Activated T-helper 17 cell treated with anti-CD3 and anti-CD28 coated beads, Interleukin-2, amount 50 U/mL, for 72 hours (primary cell): Measurements from ENCODE around the gene TANGO2. TPM values are rescaled to one million over a fixed set of nuclear protein-coding genes. Genes with fewer than 3 reads are reported as not detected.

ENCODE experiments used
- ATAC-seq: fragments of 150-1000 bp; cut with Tn5 transposase; replicated peaks from 2 replicates; pipeline ENCODE4 v1.10.0; 2021; ENCODE audit warnings: mild to moderate bottlenecking, moderate library complexity
- H3K27ac Mint-ChIP-seq: one replicate; pipeline ENCODE4 v1.8.0; 2022; ENCODE audit warnings: mixed read lengths
- H3K27me3 Mint-ChIP-seq: one replicate; pipeline ENCODE4 v1.8.0; 2022; ENCODE audit warnings: mixed read lengths
- H3K36me3 Mint-ChIP-seq: one replicate; pipeline ENCODE4 v1.8.0; 2022; ENCODE audit warnings: low read depth, mild to moderate bottlenecking, mixed read lengths
- H3K4me1 Mint-ChIP-seq: one replicate; pipeline ENCODE4 v1.8.0; 2022; ENCODE audit warnings: mixed read lengths
- H3K4me3 Mint-ChIP-seq: one replicate; pipeline ENCODE4 v1.8.0; 2022; ENCODE audit warnings: mild to moderate bottlenecking, mixed read lengths
- H3K9me3 Mint-ChIP-seq: one replicate; pipeline ENCODE4 v1.8.0; 2022; ENCODE audit warnings: mixed read lengths
- total RNA-seq, 2 donors: library from RNA; stranded (reverse); gene quantifications; one replicate each; pipeline ENCODE4 v1.2.3, GENCODE V29; 2022

TANGO2 gene
- total RNA-seq, 2 donors from 2014 or later = 19.3 to 28.2 TPM

DNA sequence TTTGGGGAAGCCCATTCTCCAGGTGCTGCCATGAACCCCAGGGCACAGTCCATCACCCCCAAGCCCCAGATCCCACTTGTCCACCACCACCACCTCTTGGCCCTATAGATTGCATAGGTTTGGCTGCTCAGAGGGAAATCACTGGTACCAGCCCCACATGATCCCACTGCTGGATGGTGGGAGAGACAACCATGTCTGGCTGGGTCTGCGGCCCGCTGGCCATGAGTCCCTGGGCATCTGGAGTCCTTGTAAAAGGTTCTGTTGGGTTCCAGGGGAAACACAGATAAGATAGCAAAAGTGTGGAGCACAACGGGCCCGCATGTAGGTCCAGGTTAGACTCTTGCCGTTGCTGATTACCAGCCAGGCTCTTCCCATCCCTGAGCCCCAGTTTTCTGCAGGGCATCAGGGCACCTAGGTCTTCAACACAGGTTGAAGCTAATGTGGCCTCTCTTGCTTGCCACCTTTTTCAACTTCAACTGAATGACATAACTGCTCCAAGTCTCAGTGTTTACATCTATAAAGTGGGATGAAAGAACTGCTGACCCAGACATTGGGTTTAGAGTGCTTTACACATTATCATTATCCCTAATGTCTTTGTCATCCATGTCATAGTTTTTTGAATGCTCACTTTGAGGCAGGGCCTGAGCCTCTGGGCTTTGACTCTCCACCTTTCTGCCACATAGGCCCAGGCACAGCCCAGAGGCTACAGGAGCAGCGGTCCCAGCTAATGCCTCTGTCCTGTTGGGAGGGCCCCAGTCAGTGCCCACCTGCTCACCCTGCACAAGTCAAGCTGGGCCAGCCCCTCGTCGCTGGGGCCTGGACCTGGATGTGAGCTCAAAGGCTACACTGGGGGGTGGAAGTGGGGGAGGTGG is 1.0 kb upstream of the TANGO2 start:
- peak overlapping the region; percentile 88 for H3K4me3 Mint-ChIP-seq
- H3K4me1 Mint-ChIP-seq = peaks cover 8% of the 10 kb centered on the region
- no peak for ATAC-seq
- H3K9me3 Mint-ChIP-seq = no peaks in the 10 kb centered on the region
- H3K27me3 Mint-ChIP-seq = peaks cover 4% of the 10 kb centered on the region
- peak overlapping the region; percentile 89 for H3K27ac Mint-ChIP-seq
- peaks cover 5% of the 10 kb centered on the region for H3K36me3 Mint-ChIP-seq

DNA sequence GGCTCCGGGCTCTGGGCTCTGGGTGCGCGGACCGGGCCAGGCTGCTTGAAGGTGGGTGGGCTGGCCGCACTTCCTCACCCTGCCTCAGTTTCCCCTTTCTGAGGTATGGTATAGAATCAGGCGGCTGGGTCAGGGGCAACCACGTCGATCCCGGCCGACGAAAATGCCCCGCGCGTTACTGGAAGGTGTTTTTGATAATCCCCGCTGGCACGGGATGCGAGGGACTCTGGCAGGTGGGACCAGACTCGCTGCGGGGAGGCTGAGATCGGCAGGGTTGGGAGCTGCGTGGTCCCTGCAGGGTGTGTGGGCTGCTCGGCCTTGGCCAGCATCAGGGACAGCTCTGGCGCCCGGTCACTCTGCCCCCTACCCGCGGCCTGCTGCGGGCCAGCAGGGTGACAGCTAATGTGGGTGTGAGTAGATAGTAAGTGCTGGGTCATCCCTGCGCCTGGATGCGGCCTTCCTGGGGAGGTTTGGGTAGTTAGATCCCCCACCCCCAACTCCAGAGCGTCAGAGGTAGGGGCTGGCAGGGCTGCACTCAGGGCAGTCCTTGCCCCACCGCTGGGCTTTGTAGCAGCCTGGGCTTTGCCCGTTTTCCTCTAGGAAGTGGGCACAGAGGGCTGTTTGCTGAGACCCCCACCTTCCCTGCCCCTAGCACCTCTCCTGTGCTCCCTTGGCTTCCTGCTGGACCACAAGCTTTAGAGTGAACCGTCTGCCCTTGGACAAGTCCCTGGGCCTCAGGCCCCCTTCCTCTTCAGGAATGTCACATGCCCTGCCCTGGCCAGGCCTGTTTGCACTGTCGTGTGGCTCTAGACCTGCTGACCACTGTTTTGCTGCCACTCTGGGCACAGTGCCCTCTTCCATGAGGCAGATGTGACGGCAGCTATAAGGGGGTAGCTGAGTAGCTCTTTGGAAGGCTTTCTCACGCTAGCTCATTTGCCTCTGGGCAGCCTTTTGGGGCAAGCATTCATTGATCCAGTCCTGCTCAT is 579 bp downstream of the TANGO2 start:
- no peaks in the 10 kb centered on the region for H3K9me3 Mint-ChIP-seq
- H3K27ac Mint-ChIP-seq = peak overlapping the region; percentile 91
- H3K36me3 Mint-ChIP-seq = peaks cover 5% of the 10 kb centered on the region
- H3K4me3 Mint-ChIP-seq = peak overlapping the region; percentile 88
- ATAC-seq = peak; percentile 5
- H3K27me3 Mint-ChIP-seq = no peaks in the 10 kb centered on the region
- H3K4me1 Mint-ChIP-seq = peaks cover 14% of the 10 kb centered on the region

DNA sequence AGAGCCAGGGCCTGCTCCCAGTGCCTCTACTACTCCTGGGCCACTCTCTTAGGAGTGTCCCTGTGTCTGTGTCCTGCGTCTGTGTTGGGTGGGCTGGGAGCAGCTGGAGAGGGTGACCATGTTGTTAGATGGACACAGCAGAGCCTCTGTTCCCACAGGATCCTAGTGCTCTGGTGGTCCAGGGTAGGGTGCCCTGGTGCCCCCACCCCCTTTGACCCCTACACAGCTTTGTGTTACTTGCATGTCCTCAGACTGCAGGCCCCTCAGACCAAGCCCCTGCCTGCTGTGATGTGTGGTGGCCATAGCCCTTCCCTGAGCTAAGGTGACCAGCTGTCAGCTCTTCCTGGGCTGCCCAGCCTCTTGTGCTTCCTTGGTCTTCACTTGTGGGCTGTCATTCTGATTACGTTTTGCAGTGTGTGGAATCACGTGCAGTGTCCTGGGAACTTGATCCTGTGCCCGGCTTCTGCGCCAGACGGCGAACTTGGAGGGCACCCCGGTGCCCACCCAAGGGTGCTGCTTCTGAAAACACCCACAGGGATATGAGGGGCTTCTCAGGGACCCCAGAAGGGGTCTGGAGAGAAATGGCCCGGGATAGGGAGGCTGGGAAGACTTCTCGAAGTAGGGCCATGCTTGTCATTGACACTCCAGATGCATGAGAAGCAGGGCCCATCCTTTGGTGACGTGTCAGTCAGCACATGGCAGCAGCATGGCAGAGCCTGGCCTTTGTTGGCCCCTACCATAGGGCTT is 1.5 kb downstream of the TANGO2 start:
- Mint-ChIP-seq H3K27ac (peak overlapping the region; percentile 91), H3K4me3 (peak overlapping the region; percentile 88), H3K27me3 (no peaks in the 10 kb centered on the region), H3K36me3 (peaks cover 5% of the 10 kb centered on the region), H3K4me1 (peaks cover 14% of the 10 kb centered on the region), H3K9me3 (no peaks in the 10 kb centered on the region)
- no peak for ATAC-seq

DNA sequence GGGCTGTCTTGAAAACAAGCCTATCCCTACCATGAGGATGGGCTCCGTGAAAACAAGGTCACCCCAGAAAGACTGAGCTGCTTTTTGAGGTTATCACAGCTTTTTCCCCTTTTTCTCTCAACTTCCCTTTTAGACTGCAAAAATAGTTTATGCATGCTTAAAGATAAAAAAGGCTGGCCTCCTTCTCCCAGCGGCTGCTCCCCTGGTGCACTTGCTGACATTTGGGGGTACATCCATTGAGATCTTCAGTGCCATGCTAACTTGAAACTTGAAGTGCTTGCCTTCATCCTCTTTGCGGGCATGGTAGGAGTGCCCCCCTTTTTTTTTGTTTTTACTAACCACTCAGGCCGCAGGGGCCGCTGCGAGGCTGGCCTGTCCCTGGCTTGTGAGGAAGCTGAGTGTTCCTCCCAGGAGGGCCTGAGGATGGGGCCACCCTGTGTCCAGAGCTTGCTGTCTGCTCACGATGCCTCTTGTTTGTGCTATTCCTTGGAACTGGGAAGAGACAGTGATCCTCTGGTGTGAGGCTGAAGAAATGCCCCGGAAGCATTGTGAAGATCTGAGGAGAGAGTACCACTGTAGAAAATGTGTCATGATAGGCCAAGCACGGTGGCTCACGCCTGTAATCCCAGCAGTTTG is 2.2 kb downstream of the TANGO2 start:
- Mint-ChIP-seq H3K9me3 (no peaks in the 10 kb centered on the region), H3K36me3 (peaks cover 5% of the 10 kb centered on the region), H3K27me3 (no peaks in the 10 kb centered on the region), H3K4me1 (peaks cover 14% of the 10 kb centered on the region), H3K4me3 (peak overlapping the region; percentile 88), H3K27ac (no peak overlapping the region)
- no peak for ATAC-seq

DNA sequence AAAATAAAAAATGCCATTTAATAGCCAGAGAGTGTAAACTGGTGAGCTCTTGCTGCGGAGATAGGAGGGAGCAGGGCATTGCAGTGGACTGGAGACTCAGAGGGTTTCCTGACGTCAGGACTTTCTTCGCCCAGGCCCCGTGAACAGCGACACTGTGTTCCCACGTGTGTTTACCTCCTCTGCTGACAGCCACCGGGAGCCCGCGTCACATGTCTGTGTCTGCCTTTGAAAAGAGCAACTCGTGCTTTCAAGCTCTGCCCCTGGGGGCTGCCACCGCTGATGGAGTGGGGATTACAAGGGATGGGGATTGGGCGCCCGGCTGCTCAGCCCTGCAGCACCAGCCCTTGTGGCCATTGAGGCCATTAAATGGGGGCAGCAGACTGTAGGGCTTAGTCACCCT is 3.3 kb downstream of the TANGO2 start:
- Mint-ChIP-seq H3K27me3 (no peaks in the 10 kb centered on the region), H3K9me3 (no peaks in the 10 kb centered on the region), H3K36me3 (peaks cover 5% of the 10 kb centered on the region), H3K4me1 (peaks cover 18% of the 10 kb centered on the region), H3K27ac (no peak overlapping the region), H3K4me3 (no peak overlapping the region)
- no peak for ATAC-seq

DNA sequence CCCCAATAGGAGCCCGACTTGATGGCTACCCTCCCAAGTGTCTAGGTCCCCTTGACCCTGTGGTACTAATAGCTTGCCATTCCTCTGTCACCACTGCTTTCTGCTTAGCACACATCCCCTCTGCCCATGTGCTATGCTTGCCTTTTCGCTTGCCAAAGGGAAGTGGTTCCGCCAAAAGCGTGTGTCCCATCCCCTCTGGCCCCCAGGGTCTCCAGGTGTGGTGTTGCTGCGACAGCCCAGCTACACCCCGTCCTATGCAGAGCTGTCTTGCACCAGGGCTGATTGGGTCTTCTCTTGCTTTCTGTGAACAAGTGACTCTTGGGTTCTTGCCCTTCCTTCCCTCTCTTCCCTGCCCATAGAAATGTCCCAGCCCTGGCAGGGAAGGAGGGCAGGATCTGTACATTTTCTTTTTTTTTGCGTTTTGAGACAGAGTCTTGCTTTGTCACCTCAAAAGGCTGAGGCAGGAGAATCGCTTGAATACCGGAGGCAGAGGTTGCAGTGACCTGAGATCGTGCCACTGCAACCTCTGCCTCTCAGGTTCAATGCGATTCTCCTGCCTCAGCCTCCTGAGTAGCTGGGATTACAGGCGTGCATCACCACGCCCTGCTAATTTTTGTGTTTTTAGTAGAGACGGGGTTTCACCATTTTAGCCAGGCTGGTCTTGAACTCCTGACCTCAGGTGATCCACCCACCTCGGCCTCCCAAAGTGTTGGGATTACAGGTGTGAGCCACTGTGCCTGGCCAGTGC is 3.9 kb downstream of the TANGO2 start:
- Mint-ChIP-seq H3K27me3 (no peaks in the 10 kb centered on the region), H3K36me3 (peaks cover 5% of the 10 kb centered on the region), H3K9me3 (no peaks in the 10 kb centered on the region), H3K27ac (no peak overlapping the region), H3K4me1 (peaks cover 18% of the 10 kb centered on the region), H3K4me3 (no peak overlapping the region)
- no peak for ATAC-seq

DNA sequence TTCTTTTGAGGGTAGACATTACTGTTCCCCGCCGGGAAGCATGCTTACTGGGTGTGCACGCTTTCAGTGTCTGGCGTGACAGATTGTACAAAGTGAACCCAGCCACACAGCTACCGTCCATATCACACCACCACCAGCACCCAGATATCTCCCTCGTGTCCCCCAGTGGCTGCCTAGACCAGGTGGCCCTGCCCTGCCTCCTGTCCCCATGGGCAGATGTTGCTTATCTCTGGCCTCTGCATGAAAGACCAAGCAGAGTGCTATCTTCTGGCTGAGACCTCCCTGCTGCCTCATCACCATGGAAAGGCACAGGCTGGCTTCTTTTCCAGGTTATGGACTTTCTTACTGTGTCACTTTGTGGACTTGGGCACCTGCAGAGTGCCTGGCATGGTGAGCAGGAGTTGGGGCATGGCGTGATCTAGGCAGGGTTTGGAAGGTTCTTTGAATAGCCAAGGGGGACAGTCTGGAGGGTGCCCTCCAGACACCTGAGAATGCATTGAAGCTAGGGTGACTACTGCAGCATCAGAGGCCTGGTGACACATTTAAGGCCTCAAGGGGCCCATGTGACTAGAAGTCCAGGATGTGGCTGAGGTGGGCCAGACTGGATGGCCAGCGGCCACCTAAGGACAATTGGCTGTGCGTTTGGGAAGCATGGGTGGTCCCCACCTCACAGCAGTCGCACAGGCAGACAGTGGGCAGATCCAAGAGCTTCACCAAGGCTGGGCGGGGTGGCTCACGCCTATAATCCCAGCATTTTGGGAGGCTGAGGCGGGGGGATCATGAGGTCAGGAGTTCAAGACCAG is 4.7 kb downstream of the TANGO2 start:
- H3K27ac Mint-ChIP-seq = peak overlapping the region; percentile 25
- ATAC-seq = no peak
- H3K4me3 Mint-ChIP-seq = no peak overlapping the region

DNA sequence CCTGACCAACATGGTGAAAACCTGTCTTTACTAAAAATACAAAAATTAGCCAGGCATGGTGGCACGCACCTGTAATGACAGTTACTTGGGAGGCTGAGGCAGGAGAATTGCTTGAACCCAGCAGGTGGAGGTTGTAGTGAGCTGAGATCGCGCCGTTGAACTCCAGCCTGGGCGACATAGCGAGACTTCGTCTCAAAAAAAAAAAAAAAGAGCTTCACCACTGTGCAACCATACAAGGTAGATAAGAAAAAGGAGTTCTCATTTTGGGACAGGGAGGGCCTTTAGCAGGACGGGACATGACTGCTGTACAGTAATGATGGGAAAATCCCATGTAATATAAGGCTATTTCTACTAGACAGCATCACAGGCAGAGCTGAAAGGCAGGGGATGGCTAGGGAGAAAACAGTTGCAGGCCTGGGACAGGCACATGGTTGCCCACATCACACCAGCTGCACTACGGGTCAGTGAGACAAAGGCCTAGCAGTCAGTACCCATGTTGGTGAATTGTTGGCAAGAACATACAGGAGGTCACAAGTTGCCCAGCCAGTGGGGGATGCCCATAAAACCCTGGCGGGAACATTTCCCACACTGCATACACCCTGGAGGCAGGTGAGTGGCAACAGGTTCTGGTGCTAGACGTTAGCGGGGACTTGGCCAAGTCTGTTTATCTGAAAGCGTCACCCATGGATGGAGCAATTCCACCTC is 5.4 kb downstream of the TANGO2 start:
- H3K27me3 Mint-ChIP-seq = no peaks in the 10 kb centered on the region
- H3K36me3 Mint-ChIP-seq = peaks cover 5% of the 10 kb centered on the region
- H3K27ac Mint-ChIP-seq = no peak overlapping the region
- ATAC-seq = no peak
- no peak overlapping the region for H3K4me3 Mint-ChIP-seq
- H3K9me3 Mint-ChIP-seq = no peaks in the 10 kb centered on the region
- H3K4me1 Mint-ChIP-seq = peaks cover 18% of the 10 kb centered on the region

More for the DNA sequence above, 4.7 kb downstream of the TANGO2 start:
- Mint-ChIP-seq H3K9me3 (no peaks in the 10 kb centered on the region), H3K4me1 (peaks cover 18% of the 10 kb centered on the region), H3K36me3 (peaks cover 5% of the 10 kb centered on the region), H3K27me3 (no peaks in the 10 kb centered on the region)

DNA sequence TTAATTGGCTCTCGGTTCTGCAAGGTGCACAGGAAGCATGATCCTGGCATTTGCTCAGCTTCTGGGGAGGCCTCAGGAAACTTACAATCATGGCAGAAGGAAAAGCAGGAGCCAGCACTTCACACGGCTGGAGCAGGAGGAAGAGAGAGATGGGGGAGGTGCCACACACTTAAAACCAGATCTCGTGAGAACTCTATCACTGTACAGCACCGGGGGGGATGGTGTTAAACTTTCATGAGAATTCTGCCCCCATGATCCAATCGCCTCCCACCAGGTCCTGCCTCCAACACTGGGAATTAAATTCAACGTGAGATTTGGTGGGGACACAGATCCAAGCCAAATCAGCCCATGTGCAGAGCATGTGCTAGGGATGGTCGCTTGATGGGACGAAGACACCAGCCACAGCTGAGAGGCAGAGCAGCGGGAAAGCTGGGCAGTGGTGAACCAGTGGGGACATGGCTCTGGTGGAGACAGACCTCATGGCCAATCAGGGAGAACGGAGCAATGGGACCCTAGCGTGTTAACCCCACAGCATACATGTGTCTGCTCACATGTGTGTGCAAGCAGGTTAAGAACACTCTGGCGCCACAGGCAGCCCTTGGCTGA is 6.2 kb downstream of the TANGO2 start:
- Mint-ChIP-seq H3K27ac (no peak overlapping the region), H3K27me3 (no peaks in the 10 kb centered on the region), H3K4me1 (peaks cover 14% of the 10 kb centered on the region), H3K9me3 (no peaks in the 10 kb centered on the region), H3K36me3 (peaks cover 5% of the 10 kb centered on the region), H3K4me3 (no peak overlapping the region)
- no peak for ATAC-seq

DNA sequence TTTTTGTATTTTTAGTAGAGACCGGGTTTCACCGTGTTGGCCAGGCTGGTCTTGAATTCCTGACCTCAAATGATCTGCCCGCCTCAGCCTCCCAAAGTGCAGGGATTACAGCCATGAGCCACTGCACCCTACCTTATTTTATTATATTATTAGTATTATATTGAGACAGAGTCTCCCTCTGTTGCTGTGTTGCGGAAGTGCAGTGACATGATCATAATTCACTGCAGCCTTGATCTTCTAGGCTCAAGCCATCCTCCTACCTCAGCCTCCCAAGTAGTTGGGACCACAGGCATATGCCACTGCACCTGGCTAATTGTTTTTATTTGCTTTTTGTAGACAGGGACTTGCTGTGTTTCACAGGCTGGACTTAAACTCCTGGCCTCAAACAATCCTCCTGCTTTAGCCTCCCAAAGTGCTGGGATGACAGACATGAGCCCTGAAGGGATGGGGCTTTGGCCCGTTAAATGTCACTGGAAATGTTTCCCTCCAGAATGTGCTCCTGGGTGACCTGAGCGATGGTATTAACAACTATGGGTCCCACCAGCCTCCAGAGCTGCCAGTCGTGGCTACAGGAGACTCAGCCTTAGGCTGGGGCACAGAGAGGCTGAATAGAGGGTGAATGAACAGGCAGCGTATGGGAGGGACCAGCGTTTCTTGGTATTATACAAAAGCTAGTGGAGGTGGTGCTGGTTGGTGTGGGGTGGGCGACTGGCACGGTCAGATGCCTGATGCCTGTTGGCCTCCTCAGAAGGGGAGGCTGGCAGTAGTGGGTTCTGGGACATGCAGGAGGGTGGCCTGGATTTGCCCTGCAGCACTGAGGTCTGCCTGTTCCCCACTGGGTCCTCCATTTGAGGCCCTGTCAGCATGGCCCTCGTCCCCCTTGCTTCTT is 7.3 kb downstream of the TANGO2 start:
- Mint-ChIP-seq H3K27ac (no peak overlapping the region), H3K36me3 (peaks cover 4% of the 10 kb centered on the region), H3K9me3 (no peaks in the 10 kb centered on the region), H3K27me3 (no peaks in the 10 kb centered on the region), H3K4me3 (no peak overlapping the region), H3K4me1 (peaks cover 10% of the 10 kb centered on the region)
- no peak for ATAC-seq

DNA sequence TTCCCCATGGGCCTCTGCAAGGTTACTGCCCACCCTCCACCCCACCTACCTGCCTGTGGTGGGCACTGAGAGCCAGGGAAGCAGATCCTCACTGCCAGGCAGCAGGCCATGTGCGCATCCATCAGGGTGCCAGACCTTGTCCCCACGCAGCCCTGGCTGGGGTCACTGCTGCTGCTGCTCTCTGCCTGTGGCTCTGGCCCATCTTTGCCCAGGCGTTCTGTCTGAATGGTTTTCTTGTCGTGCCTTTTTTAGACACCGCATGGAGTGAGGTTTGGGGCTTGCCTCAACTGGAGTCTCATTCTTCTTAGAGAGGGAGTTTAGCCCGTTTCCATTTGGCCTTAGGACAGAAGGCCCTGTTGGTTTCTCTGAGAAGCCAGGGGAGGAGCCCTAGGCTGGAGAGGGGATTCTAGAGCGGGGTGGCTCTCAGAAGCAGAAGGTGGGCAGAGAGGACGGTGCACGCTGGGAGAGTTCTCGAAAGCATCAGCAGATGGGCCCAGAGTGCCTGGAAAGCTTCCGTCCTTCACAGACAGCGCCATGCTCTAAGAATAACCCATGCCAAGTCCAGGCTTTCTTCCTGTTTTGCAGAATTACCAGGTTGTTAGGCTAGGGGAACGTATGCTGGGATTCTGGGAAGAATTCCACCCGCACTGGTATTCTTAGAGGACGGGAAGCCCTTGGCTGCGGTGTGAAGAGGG is 8.1 kb downstream of the TANGO2 start:
- H3K27me3 Mint-ChIP-seq = no peaks in the 10 kb centered on the region
- no peak overlapping the region for H3K27ac Mint-ChIP-seq
- H3K9me3 Mint-ChIP-seq = no peaks in the 10 kb centered on the region
- no peak for ATAC-seq
- no peak overlapping the region for H3K4me3 Mint-ChIP-seq
- peaks cover 10% of the 10 kb centered on the region for H3K4me1 Mint-ChIP-seq
- no peaks in the 10 kb centered on the region for H3K36me3 Mint-ChIP-seq
